OCI-LY7 (cell line): ENCODE results near the gene ZNF221. TPM values are rescaled to one million over a fixed set of nuclear protein-coding genes. Genes with fewer than 3 reads are reported as not detected.

Experiments used
- BruUV-seq: library from RNA; stranded (reverse); fragments of 400-500 nt; replicated peaks from 2 replicates; lab custom pipeline; 2021; lab: Mats Ljungman, UMichigan
- CTCF ChIA-PET: fragments of 300-600 bp; sonication (Branson Sonifier 250); formaldehyde crosslinking; loops from one replicate; lab custom pipeline; 2022; ENCODE audit warnings: antibody characterized with exemption; ENCODE audit not compliant: unreplicated experiment; lab: Charles Lee
- POLR2A ChIA-PET: fragments of 300-600 bp; sonication (Branson Sonifier 250); formaldehyde crosslinking; loops from one replicate; lab custom pipeline; 2022; ENCODE audit warnings: antibody characterized with exemption; lab: Charles Lee
- DNase-seq: peaks from one replicate; pipeline ENCODE4 v3.0.0-alpha.2; 2015; ENCODE audit warnings: low spot score
- H2AFZ ChIP-seq: fragments of 200-600 bp; sonication (generic), shearing (Covaris generic); 2 replicates; pipeline ENCODE4 v1.6.1; 2014; ENCODE audit warnings: mild to moderate bottlenecking, antibody characterized with exemption, low read length, moderate library complexity
- H3K27ac ChIP-seq: fragments of 200-600 bp; sonication (generic); 2 replicates; pipeline ENCODE4 v1.5.1; 2014; ENCODE audit warnings: mixed run types, low read depth, mild to moderate bottlenecking, moderate library complexity, low read length, inconsistent platforms; ENCODE audit not compliant: poor library complexity, severe bottlenecking
- H3K36me3 ChIP-seq: fragments of 200-600 bp; sonication (generic); 2 replicates; pipeline ENCODE4 v1.6.1; 2014; ENCODE audit warnings: mild to moderate bottlenecking, antibody characterized with exemption, low read length, moderate library complexity, mixed read lengths; ENCODE audit not compliant: insufficient read depth
- H3K4me1 ChIP-seq: fragments of 200-600 bp; sonication (generic); 2 replicates; pipeline ENCODE4 v1.5.1; 2014; ENCODE audit warnings: mild to moderate bottlenecking, low read length; ENCODE audit not compliant: insufficient read depth, poor library complexity, severe bottlenecking
- H3K4me2 ChIP-seq: fragments of 200-600 bp; sonication (generic); 2 replicates; pipeline ENCODE4 v1.6.1; 2014; ENCODE audit warnings: mild to moderate bottlenecking, low read length
- H3K4me3 ChIP-seq: fragments of 200-600 bp; sonication (generic); 2 replicates; pipeline ENCODE4 v1.5.1; 2014; ENCODE audit warnings: mild to moderate bottlenecking, low read depth, low read length; ENCODE audit not compliant: poor library complexity, severe bottlenecking
- H3K79me2 ChIP-seq: fragments of 200-600 bp; sonication (generic); 2 replicates; pipeline ENCODE4 v1.6.1; 2016; ENCODE audit warnings: low read depth, mild to moderate bottlenecking, low read length, moderate library complexity, mixed read lengths; ENCODE audit not compliant: insufficient read depth
- H3K9me2 ChIP-seq: fragments of 200-600 bp; sonication (generic); 2 replicates; pipeline ENCODE4 v1.6.1; 2016; ENCODE audit warnings: mild to moderate bottlenecking, low read length, mixed read lengths; ENCODE audit not compliant: insufficient read depth
- H3K9me3 ChIP-seq: fragments of 200-600 bp; sonication (generic); 2 replicates; pipeline ENCODE4 v1.6.1; 2014; ENCODE audit warnings: mild to moderate bottlenecking, mixed run types, low read length, mixed read lengths
- H4K20me1 ChIP-seq: fragments of 200-600 bp; sonication (generic); 2 replicates; pipeline ENCODE4 v1.6.1; 2014; ENCODE audit warnings: mild to moderate bottlenecking, antibody characterized with exemption, low read length, moderate library complexity, mixed read lengths; ENCODE audit not compliant: insufficient read depth
- CTCF ChIP-seq: fragments of 200-600 bp; sonication (generic); conservative IDR thresholded peaks from 2 replicates; pipeline ENCODE4 v1.5.1; 2014; ENCODE audit warnings: mild to moderate bottlenecking, antibody characterized with exemption, low read length, moderate library complexity, mixed read lengths
- EZH2phosphoT487 ChIP-seq: fragments of 200-600 bp; sonication (generic); IDR thresholded peaks from 2 replicates; pipeline ENCODE4 v1.6.1; 2018; ENCODE audit warnings: low read depth, borderline replicate concordance, mild to moderate bottlenecking, mixed run types, antibody characterized with exemption, low read length, moderate library complexity, mixed read lengths
- intact Hi-C: fragments of 100-400 bp; cut with micrococcal nuclease; formaldehyde crosslinking; loops from one replicate; pipeline ENCODE4 v1.10.0; 2022; ENCODE audit not compliant: unreplicated experiment
- total RNA-seq, 2 experiments: library from RNA; depleted of rRNA in 1 of 2; stranded (reverse); fragments of >200 nt in 1 of 2; shearing (Covaris generic) in 1 of 2; gene quantifications; 2 replicates each; pipeline ENCODE4 v1.2.3, GENCODE V29; 2014 to 2022

The ZNF221 gene
- total RNA-seq, 2 experiments from 2014 or later, result 0.28 TPM; not detected in 1

- Histone ChIP-seq H4K20me1 (no peaks in the 10 kb centered on the region), H3K4me1 (peaks cover 6% of the 10 kb centered on the region), H3K27ac (no peak overlapping the region), H3K79me2 (no peaks in the 10 kb centered on the region), H3K9me2 (no peaks in the 10 kb centered on the region), H3K4me3 (no peak overlapping the region), H3K36me3 (peaks cover 63% of the 10 kb centered on the region), H3K4me2 (no peak overlapping the region), H2AFZ (no peak overlapping the region), H3K9me3 (no peaks in the 10 kb centered on the region)
- no peak for DNase-seq
- CTCF ChIA-PET, result no interaction called here
- TF ChIP-seq EZH2phosphoT487 (no peak), CTCF (no peak)
- intact Hi-C loops, result no loop called here
- BruUV-seq, result no TSS peak
- POLR2A ChIA-PET, result interaction anchor here (1.0 kb wide), 1 partner anchor 24 kb away, joined by 5 read pairs; no protein-coding TSS in a partner anchor
Measured at GRCh38 chr19:43914051-43914450, 37.0 kb upstream of the ZNF221 start.

GRCh38 chr19:43923875-43924274, 27.2 kb upstream of the ZNF221 start:
- no TSS peak for BruUV-seq
- H3K9me3 ChIP-seq, result no peaks in the 10 kb centered on the region
- H3K36me3 ChIP-seq, result peaks cover 77% of the 10 kb centered on the region
- H2AFZ ChIP-seq, result no peak overlapping the region
- no peaks in the 10 kb centered on the region for H4K20me1 ChIP-seq
- CTCF ChIA-PET, result no interaction called here
- no peak overlapping the region for H3K27ac ChIP-seq
- POLR2A ChIA-PET, result interaction anchor here (0.6 to 0.7 kb wide), 2 partner anchors 29 to 347 kb away, joined by 3 read pairs; no protein-coding TSS in a partner anchor
- no peak for DNase-seq
- H3K4me1 ChIP-seq, result no peaks in the 10 kb centered on the region
- no peak overlapping the region for H3K4me2 ChIP-seq
- intact Hi-C loops, result no loop called here
- no peaks in the 10 kb centered on the region for H3K79me2 ChIP-seq
- TF ChIP-seq EZH2phosphoT487, result no peak
- TF ChIP-seq CTCF, result no peak
- no peaks in the 10 kb centered on the region for H3K9me2 ChIP-seq
- H3K4me3 ChIP-seq, result no peak overlapping the region

- Histone ChIP-seq H3K4me3 (no peak overlapping the region), H3K27ac (no peak overlapping the region), H3K9me3 (no peaks in the 10 kb centered on the region), H3K79me2 (no peaks in the 10 kb centered on the region; the same call in 1 of the 2 replicates), H3K36me3 (peaks cover 84% of the 10 kb centered on the region), H3K4me2 (no peak overlapping the region), H3K9me2 (no peaks in the 10 kb centered on the region), H4K20me1 (no peaks in the 10 kb centered on the region), H2AFZ (no peak overlapping the region), H3K4me1 (peaks cover under 1% of the 10 kb centered on the region)
- no TSS peak for BruUV-seq
- ChIA-PET POLR2A (no interaction called here), CTCF (no interaction called here)
- DNase-seq, result no peak
- intact Hi-C loops, result no loop called here
- TF ChIP-seq EZH2phosphoT487 (no peak), CTCF (no peak)
Measured at GRCh38 chr19:43928820-43929219, 22.2 kb upstream of the ZNF221 start.
